Fibroblast of skin of scalp (primary cell): Measurements from ENCODE around the gene ING1.
"Not testable (repeated sequence)": the region's sequence is repeated elsewhere in the genome, so short reads cannot be mapped to it uniquely, and the experiment has no call there.

ENCODE experiments used
- DNase-seq: peaks from one replicate; pipeline ENCODE4 v3.0.0-alpha.2; 2013

The ING1 gene

GRCh38 chr13:110695774-110696173 is 17.7 kb upstream of the ING1 start:
- DNase-seq = not testable (repeated sequence)

- DNase-seq = no peak
Measured at GRCh38 chr13:110696776-110697175, 16.7 kb upstream of the ING1 start.

- no peak for DNase-seq
Measured at GRCh38 chr13:110697842-110698241, 15.7 kb upstream of the ING1 start.

- no peak for DNase-seq
Measured at GRCh38 chr13:110698689-110699088, 14.8 kb upstream of the ING1 start.

GRCh38 chr13:110699148-110700145 is 14.1 kb upstream of the ING1 start:
- DNase-seq = no peak

- DNase-seq = no peak
Measured at GRCh38 chr13:110700186-110700585, 13.3 kb upstream of the ING1 start.

- no peak for DNase-seq
Measured at GRCh38 chr13:110700641-110701040, 12.9 kb upstream of the ING1 start.

GRCh38 chr13:110701061-110701460 is 12.4 kb upstream of the ING1 start:
- DNase-seq = not testable (repeated sequence)

- no peak for DNase-seq
Measured at GRCh38 chr13:110702089-110702488, 11.4 kb upstream of the ING1 start.

GRCh38 chr13:110702591-110703526 is 10.6 kb upstream of the ING1 start:
- DNase-seq = no peak

GRCh38 chr13:110705356-110705825 is 8.1 kb upstream of the ING1 start:
- no peak for DNase-seq

GRCh38 chr13:110705826-110706569 is 7.5 kb upstream of the ING1 start, which contains the start of gene CARS2:
Gene CARS2, minus strand, starts transcription at chr13:110706116. Its CDS starts 23 bp downstream, at chr13:110706093.
- peak; percentile 96 for DNase-seq

- DNase-seq = no peak
Measured at GRCh38 chr13:110706570-110707372, 6.7 kb upstream of the ING1 start.

- peak; percentile 91 for DNase-seq
Measured at GRCh38 chr13:110712081-110712848, 1.2 kb upstream of the ING1 start.

- peak; percentile 100 for DNase-seq
Measured at GRCh38 chr13:110712849-110713641, 455 bp upstream of the ING1 start.

- peak; percentile 33 for DNase-seq
Measured at GRCh38 chr13:110713981-110714796, 689 bp downstream of the ING1 start.

- DNase-seq = peak; percentile 34
Measured at GRCh38 chr13:110714797-110715394, 1.4 kb downstream of the ING1 start.
